NCI-H510A (cell line): Measurements from ENCODE around the gene SELENOP.
"Not testable (repeated sequence)": the region's sequence is repeated elsewhere in the genome, so short reads cannot be mapped to it uniquely, and the experiment has no call there.

Experiments used
- DNase-seq: peaks from one replicate; lab custom pipeline; 2025; lab: John Stamatoyannopoulos, UW

SELENOP gene

GRCh38 chr5:42811591-42812446 lies at the start of gene SELENOP:
TSS of gene SELENOP (minus strand) at chr5:42811892. CDS start at chr5:42808353, 3,539 bp downstream.
- DNase-seq, result peak; percentile 2

GRCh38 chr5:42858687-42859086 lies 47.0 kb upstream of the SELENOP start:
- no peak for DNase-seq

- DNase-seq, result no peak
These were observed 46.4 kb upstream of the SELENOP start for GRCh38 chr5:42858031-42858643.

- no peak for DNase-seq
These were observed 44.1 kb upstream of the SELENOP start for GRCh38 chr5:42855811-42856210.

GRCh38 chr5:42855386-42855785 lies 43.7 kb upstream of the SELENOP start:
- DNase-seq, result no peak

GRCh38 chr5:42854795-42855194 lies 43.1 kb upstream of the SELENOP start:
- no peak for DNase-seq

- no peak for DNase-seq
These were observed 41.1 kb upstream of the SELENOP start for GRCh38 chr5:42852826-42853225.

- no peak for DNase-seq
These were observed 39.8 kb upstream of the SELENOP start for GRCh38 chr5:42851481-42851880.

GRCh38 chr5:42848545-42848944 lies 36.9 kb upstream of the SELENOP start:
- DNase-seq, result no peak

GRCh38 chr5:42844408-42844807 lies 32.7 kb upstream of the SELENOP start:
- not testable (repeated sequence) for DNase-seq

- no peak for DNase-seq
These were observed 32.1 kb upstream of the SELENOP start for GRCh38 chr5:42843675-42844292.

GRCh38 chr5:42842921-42843641 lies 31.4 kb upstream of the SELENOP start:
- no peak for DNase-seq

- no peak for DNase-seq
These were observed 29.3 kb upstream of the SELENOP start for GRCh38 chr5:42840842-42841567.

- DNase-seq, result no peak
These were observed 28.6 kb upstream of the SELENOP start for GRCh38 chr5:42840269-42840668.

- DNase-seq, result no peak
These were observed 27.5 kb upstream of the SELENOP start for GRCh38 chr5:42839196-42839595.

GRCh38 chr5:42837601-42838000 lies 25.9 kb upstream of the SELENOP start:
- no peak for DNase-seq

- no peak for DNase-seq
These were observed 24.5 kb upstream of the SELENOP start for GRCh38 chr5:42836070-42836769.

GRCh38 chr5:42832060-42832459 lies 20.4 kb upstream of the SELENOP start:
- no peak for DNase-seq

GRCh38 chr5:42830924-42831323 lies 19.2 kb upstream of the SELENOP start:
- no peak for DNase-seq

GRCh38 chr5:42828671-42829070 lies 17.0 kb upstream of the SELENOP start:
- no peak for DNase-seq
